ENCODE results near the gene UNC45B. TPM values are rescaled to one million over a fixed set of nuclear protein-coding genes. Genes with fewer than 3 reads are reported as not detected.

The UNC45B gene
- polyA plus RNA-seq, 1 of the 3 experiments (the other 2 are of a cell fraction): not detected

DNA sequence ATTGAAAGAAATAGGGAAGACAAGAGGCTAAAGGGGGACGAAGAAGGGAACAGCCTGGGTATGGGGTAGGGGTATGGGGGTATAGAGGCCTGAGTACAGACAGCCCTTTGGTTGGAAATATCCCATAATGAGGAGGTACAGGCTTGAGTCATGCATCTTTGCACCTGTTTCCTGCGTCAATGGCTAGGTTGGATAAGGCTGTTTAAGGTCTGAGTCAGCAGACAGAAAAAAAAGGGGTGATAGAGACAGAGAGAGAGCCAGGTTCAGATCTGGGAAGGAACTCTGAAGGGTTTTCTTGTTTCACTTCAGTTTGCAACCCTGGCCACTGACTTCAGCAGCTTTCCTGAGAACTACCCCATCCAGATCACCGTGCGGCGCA lies 17.7 kb upstream of the UNC45B start:
- ChIA-PET POLR2A (interaction anchor here (0.9 kb wide), 1 partner anchor 10 kb away, joined by 3 read pairs; no protein-coding TSS in a partner anchor), CTCF (interaction anchor here (1.0 to 5.4 kb wide), 4 partner anchors 10 to 97 kb away, joined by 3 to 24 read pairs (median 7); partner anchors contain the start of genes NLE1 and RAD51D)
- peaks cover 6 to 40% of the 10 kb centered on the region in 2 experiments for H3K36me3 ChIP-seq (replicated peaks in 1 of 2; ENCODE audit: control insufficient read depth in 1 of 2, insufficient read depth in 2 of 2, low read length in 1 of 2)
- no peaks in the 10 kb centered on the region for H3K4me1 ChIP-seq (ENCODE audit: control insufficient read depth in 1 of 2, insufficient read depth in 2 of 2, low read depth in 1 of 2, low read length in 1 of 2)
- no peaks in the 10 kb centered on the region for H3K79me2 ChIP-seq (ENCODE audit: insufficient read depth)
- no peaks in the 10 kb centered on the region for H4K20me1 ChIP-seq (ENCODE audit: insufficient read depth)
- H3K9me2 ChIP-seq: no peaks in the 10 kb centered on the region
- no peak overlapping the region for H3K27ac ChIP-seq (ENCODE audit: low read depth in 2 of 2, low read length in 1 of 2)
- H3K9me3 ChIP-seq: no peaks in the 10 kb centered on the region
- no peak for DNase-seq
- H3K27me3 ChIP-seq (ENCODE audit: insufficient read depth): no peaks in the 10 kb centered on the region
- H3K4me3 ChIP-seq (ENCODE audit: low read depth in 2 of 2, low read length in 1 of 2): no peak overlapping the region
- H3K4me2 ChIP-seq: no peak overlapping the region
- H3F3A ChIP-seq (replicated peaks; ENCODE audit: insufficient read depth): no peaks in the 10 kb centered on the region
- no peak overlapping the region for H3K9ac ChIP-seq
- WGBS (ENCODE audit: low lambda C conversion rate): 94% methylated on average over 5 of the region's 5 CpGs
- TF ChIP-seq SIN3A (IDR thresholded peaks at IDR 0.05; ENCODE audit: borderline replicate concordance, low read depth, low read length) (no peak), FOXJ3 (CRISPR knock-in tag; IDR thresholded peaks at IDR 0.05) (no peak), IRF3 (IDR thresholded peaks at IDR 0.05; ENCODE audit: low read depth, low read length) (no peak), ELF1 (IDR thresholded peaks at IDR 0.05) (no peak), JUND (IDR thresholded peaks at IDR 0.05) (no peak), YY1 (IDR thresholded peaks at IDR 0.05; ENCODE audit: low read depth) (no peak), RXRA (IDR thresholded peaks at IDR 0.05; ENCODE audit: borderline replicate concordance, low read depth) (no peak), SMC3 (IDR thresholded peaks at IDR 0.05; ENCODE audit: low read depth, low read length) (no peak), NRF1 (IDR thresholded peaks at IDR 0.05; ENCODE audit: low read depth, low read length) (no peak), GATA2 (CRISPR knock-in tag; IDR thresholded peaks at IDR 0.05) (no peak), EZH2phosphoT487 (IDR thresholded peaks at IDR 0.05; ENCODE audit: borderline replicate concordance, low read depth) (no peak)
- TF ChIP-seq, protein P1, sequence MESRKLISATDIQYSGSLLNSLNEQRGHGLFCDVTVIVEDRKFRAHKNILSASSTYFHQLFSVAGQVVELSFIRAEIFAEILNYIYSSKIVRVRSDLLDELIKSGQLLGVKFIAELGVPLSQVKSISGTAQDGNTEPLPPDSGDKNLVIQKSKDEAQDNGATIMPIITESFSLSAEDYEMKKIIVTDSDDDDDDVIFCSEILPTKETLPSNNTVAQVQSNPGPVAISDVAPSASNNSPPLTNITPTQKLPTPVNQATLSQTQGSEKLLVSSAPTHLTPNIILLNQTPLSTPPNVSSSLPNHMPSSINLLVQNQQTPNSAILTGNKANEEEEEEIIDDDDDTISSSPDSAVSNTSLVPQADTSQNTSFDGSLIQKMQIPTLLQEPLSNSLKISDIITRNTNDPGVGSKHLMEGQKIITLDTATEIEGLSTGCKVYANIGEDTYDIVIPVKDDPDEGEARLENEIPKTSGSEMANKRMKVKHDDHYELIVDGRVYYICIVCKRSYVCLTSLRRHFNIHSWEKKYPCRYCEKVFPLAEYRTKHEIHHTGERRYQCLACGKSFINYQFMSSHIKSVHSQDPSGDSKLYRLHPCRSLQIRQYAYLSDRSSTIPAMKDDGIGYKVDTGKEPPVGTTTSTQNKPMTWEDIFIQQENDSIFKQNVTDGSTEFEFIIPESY (IDR thresholded peaks at IDR 0.05; ENCODE audit: borderline replicate concordance, low read depth): no peak
- TF ChIP-seq, protein P2, sequence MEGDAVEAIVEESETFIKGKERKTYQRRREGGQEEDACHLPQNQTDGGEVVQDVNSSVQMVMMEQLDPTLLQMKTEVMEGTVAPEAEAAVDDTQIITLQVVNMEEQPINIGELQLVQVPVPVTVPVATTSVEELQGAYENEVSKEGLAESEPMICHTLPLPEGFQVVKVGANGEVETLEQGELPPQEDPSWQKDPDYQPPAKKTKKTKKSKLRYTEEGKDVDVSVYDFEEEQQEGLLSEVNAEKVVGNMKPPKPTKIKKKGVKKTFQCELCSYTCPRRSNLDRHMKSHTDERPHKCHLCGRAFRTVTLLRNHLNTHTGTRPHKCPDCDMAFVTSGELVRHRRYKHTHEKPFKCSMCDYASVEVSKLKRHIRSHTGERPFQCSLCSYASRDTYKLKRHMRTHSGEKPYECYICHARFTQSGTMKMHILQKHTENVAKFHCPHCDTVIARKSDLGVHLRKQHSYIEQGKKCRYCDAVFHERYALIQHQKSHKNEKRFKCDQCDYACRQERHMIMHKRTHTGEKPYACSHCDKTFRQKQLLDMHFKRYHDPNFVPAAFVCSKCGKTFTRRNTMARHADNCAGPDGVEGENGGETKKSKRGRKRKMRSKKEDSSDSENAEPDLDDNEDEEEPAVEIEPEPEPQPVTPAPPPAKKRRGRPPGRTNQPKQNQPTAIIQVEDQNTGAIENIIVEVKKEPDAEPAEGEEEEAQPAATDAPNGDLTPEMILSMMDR (IDR thresholded peaks at IDR 0.05): no peak
- H2AFZ ChIP-seq (ENCODE audit: low read depth): no peak overlapping the region
